Stomach (tissue), 4 donors: ENCODE data around the gene NFIC.

ENCODE experiments used
- CTCF ChIP-seq, 7 experiments: fragments of 450-650 bp in 4 of 7; fragments of 200-600 bp in 3 of 7; sonication (generic) in 3 of 7; IDR thresholded peaks; one replicate each; pipeline ENCODE4 v1.5.1; 2016 to 2019; ENCODE audit warnings: antibody characterized with exemption in 7 of 7, control low read depth in 2 of 7, mild to moderate bottlenecking in 1 of 7
- EP300 ChIP-seq: sonication (generic); formaldehyde crosslinking; IDR thresholded peaks from one replicate; pipeline ENCODE4 v1.6.1; 2017; ENCODE audit warnings: antibody characterized with exemption
- POLR2A ChIP-seq, 4 donors: fragments of 450-650 bp; IDR thresholded peaks; one replicate each; pipeline ENCODE4 v1.6.1; 2016; ENCODE audit warnings: antibody characterized with exemption in 4 of 4, control low read depth in 2 of 4, mild to moderate bottlenecking in 1 of 4, moderate library complexity in 1 of 4
- POLR2AphosphoS5 ChIP-seq, 3 donors: sonication (generic); formaldehyde crosslinking; IDR thresholded peaks; one replicate each; pipeline ENCODE4 v1.6.1; 2016; ENCODE audit warnings: antibody characterized with exemption in 3 of 3

DNA sequence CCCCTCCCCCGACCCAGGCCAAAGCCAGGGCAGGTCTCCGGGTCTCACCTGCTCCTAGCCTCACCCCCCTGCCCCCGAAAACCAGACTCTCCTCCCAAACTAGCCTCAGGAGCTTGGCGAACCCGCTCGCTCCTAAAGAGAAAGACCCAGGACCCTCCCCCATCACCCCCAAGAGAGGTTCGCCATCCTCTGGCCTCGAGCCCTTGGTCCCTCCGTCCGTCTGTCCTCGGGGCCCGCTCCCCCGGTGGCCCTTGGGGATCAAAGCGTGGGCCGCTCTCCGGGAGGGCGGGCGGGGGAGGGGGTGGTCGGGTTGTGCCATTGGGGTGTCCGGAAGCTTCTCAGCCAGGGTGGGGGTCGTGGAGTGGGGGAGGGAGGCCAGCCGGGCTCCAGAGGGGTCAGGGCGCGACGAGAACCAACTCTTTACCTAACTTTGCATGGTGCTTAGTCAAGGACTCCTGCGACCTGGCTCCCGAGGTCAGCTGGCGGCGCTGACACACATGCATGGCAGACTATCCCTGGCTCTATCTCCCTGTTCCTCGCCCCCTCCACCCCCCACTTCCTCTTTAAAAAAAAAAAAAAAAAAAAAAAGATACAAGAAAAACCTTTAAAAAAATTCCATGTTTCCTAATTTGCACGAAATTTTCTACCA, 98.3 kb downstream of the NFIC start:
- TF ChIP-seq CTCF (IDR thresholded peaks at IDR 0.05): no peak
- no peak for TF ChIP-seq EP300
- no peak for TF ChIP-seq POLR2AphosphoS5 (IDR thresholded peaks at IDR 0.05)
- no peak for TF ChIP-seq POLR2A (IDR thresholded peaks at IDR 0.05)
